ENCODE data around the gene PLCB1.
A peak's percentile ranks its signal among the peaks of the same experiment; 100 is the strongest.
"Not testable (repeated sequence)": the region's sequence is repeated elsewhere in the genome, so short reads cannot be mapped to it uniquely, and the experiment has no call there.

Gene PLCB1

DNA sequence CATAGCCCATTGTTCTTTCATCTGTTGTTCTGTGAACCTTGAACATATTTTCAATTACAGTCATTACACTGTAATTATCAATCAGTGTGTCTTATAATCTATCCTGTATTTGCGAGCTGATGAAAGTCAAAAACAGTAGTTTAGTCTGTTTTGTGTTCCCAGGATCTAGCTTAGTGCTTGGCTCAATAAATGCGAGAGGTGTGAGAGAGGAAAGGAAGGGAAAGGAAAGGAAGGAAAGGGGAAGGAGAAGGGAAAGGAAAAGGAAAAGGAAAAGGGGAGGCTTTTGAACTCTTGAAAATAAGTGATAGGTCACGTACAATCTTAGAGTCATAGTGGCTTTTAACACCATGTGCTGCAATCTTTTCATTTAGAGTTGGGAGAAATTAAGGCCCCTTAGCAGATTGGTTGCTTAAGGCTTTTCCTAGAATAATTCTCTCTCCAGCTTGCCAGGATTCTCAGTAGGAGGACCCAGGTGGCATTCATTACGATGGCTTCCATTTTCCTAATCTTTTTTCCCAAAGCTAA is 503.0 kb downstream of the PLCB1 start:
- TF ChIP-seq CTCF (IDR thresholded peaks at IDR 0.05; ENCODE audit: low read depth, low read length), result no peak
- no peak overlapping the region for H3K4me3 ChIP-seq (ENCODE audit: low read depth, low read length)

DNA sequence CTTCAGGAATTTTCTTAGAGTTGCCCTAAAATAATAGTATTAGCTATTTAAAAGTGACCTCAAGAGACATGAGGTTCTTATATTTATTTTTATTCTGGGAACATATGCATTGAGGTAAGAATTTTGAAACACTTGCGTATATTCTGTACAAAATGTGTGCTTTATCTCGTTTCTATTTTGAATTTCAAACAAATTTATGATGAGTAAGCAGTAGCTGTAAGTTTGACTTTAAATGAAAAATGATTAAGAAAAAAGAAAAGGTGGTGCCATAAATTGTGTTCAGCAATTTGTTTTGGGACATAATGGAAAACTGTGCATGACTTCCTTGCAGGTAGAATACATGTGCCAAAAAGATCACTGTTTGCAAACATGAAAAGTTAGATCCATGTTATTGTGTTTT is 503.8 kb downstream of the PLCB1 start:
- no peak for TF ChIP-seq CTCF (IDR thresholded peaks at IDR 0.05; ENCODE audit: low read depth, low read length)
- H3K4me3 ChIP-seq (ENCODE audit: low read depth, low read length), result no peak overlapping the region

GRCh38 chr20:8639112-8639778 is 507.2 kb downstream of the PLCB1 start:
- no peak for TF ChIP-seq CTCF (IDR thresholded peaks at IDR 0.05; ENCODE audit: low read depth, low read length)
- H3K4me3 ChIP-seq (ENCODE audit: low read depth, low read length), result no peak overlapping the region

DNA sequence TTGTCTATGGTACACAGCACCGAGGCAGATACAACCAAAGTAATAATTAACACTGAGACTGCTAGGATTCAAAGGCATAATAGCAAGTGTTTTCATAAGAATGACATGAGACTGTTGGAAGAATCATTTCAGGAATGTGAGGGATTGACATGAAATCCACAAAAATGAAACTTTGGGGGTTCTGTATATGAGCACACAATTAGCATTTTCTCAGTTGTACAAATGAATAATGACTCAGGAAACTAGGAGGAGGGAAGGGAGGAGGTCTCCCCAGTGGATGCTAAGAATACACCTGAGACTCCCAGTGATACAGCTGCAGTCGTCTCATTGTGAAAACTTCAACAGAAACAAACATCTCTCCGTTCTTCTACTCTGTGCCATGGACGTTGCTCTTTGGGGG is 508.4 kb downstream of the PLCB1 start:
- H3K4me3 ChIP-seq (ENCODE audit: low read depth, low read length), result no peak overlapping the region
- no peak for TF ChIP-seq CTCF (IDR thresholded peaks at IDR 0.05; ENCODE audit: low read depth, low read length)

DNA sequence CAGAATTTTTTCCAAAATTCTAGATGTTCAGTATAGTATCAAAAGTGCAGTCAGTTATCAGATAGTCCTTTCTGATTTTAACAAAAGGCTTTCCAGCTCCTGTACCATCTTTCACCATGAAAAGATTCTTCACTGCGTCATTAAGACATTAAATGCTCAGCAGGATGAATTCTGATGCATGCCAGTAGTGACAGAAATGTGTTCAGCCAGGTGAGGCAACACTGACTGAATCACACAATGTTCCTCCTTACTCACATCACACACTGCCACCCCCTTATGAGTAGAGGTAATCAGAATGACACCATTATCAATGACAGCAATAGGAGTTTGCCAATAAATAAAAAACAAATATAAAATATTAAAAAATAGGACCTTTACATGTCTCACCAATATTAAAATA is 510.2 kb downstream of the PLCB1 start:
- no peak overlapping the region for H3K4me3 ChIP-seq (ENCODE audit: low read depth, low read length)
- TF ChIP-seq CTCF (IDR thresholded peaks at IDR 0.05; ENCODE audit: low read depth, low read length), result no peak

DNA sequence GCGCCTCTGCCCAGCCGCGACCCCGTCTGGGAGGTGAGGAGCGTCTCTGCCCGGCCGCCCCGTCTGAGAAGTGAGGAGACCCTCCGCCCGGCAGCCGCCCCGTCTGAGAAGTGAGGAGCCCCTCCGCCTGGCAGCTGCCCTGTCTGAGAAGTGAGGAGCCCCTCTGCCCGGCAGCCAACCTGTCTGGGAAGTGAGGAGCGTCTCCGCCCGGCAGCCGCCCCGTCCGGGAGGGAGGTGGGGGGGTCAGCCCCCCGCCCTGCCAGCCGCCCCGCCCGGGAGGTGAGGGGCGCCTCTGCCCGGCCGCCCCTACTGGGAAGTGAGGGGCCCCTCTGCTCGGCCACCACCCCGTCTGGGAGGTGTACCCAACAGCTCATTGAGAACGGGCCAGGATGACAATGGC is 512.4 kb downstream of the PLCB1 start:
- not testable (repeated sequence) for H3K4me3 ChIP-seq (ENCODE audit: low read depth, low read length)

GRCh38 chr20:8645326-8645725 is 513.3 kb downstream of the PLCB1 start:
- no peak overlapping the region for H3K4me3 ChIP-seq (ENCODE audit: low read depth, low read length)
- no peak for TF ChIP-seq CTCF (IDR thresholded peaks at IDR 0.05; ENCODE audit: low read depth, low read length)

GRCh38 chr20:8646033-8646441 is 514.0 kb downstream of the PLCB1 start:
- no peak for TF ChIP-seq CTCF (IDR thresholded peaks at IDR 0.05; ENCODE audit: low read depth, low read length)

More at GRCh38 chr20:8646033-8646441, 514.0 kb downstream of the PLCB1 start:
- peak overlapping the region; percentile 9; the same call in 1 of the 2 replicates for H3K4me3 ChIP-seq (ENCODE audit: low read depth, low read length)
